Psoas muscle (tissue), 8 donors: ENCODE results near the gene TMEM190. TPM values are rescaled to one million over a fixed set of nuclear protein-coding genes. Genes with fewer than 3 reads are reported as not detected.

Source experiments
- ATAC-seq, 4 donors: fragments of 200-7000 bp; cut with Tn5 transposase; one replicate each; pipeline ENCODE4 v1.9.1; 2020; ENCODE audit warnings: moderate library complexity in 3 of 4, mild to moderate bottlenecking in 2 of 4
- DNase-seq, 2 donors: peaks; one replicate each; pipeline ENCODE4 v3.0.0-alpha.2; 2020
- H3K27ac ChIP-seq: fragments of 200-600 bp; one replicate; pipeline ENCODE4 v1.8.0; 2022
- H3K27me3 ChIP-seq, 3 donors: fragments of 200-600 bp in 1 of 3; one replicate each; pipeline versions ENCODE4 v1.6.1 to v1.8.0; 2013 to 2022; ENCODE audit warnings: low read length in 2 of 3, mild to moderate bottlenecking in 2 of 3, moderate library complexity in 1 of 3; ENCODE audit not compliant: insufficient read depth in 3 of 3
- H3K36me3 ChIP-seq, 2 donors: fragments of 200-600 bp in 1 of 2; one replicate each; pipeline versions ENCODE4 v1.6.1 to v1.8.0; 2013 to 2022; ENCODE audit warnings: low read depth in 1 of 2, mild to moderate bottlenecking in 1 of 2, moderate library complexity in 1 of 2; ENCODE audit not compliant: insufficient read depth in 1 of 2
- H3K4me1 ChIP-seq: fragments of 200-600 bp; one replicate; pipeline ENCODE4 v1.8.0; 2022
- H3K4me3 ChIP-seq: fragments of 200-600 bp; one replicate; pipeline ENCODE4 v1.8.0; 2022; ENCODE audit warnings: mild to moderate bottlenecking
- H3K9me3 ChIP-seq: fragments of 200-600 bp; one replicate; pipeline ENCODE4 v1.8.0; 2022
- CTCF ChIP-seq: fragments of 200-600 bp; IDR thresholded peaks from one replicate; pipeline ENCODE4 v1.8.0; 2022; ENCODE audit warnings: antibody characterized with exemption
- WGBS, 3 donors: extraction: QIAGEN DNeasy Blood & Tissue Kit; methylation state at CpG; one replicate each; pipeline versions ENCODE4 v1.1.6 to v1.1.7; 2013; 5-methylcytosine and 5-hydroxymethylcytosine counted together
- intact Hi-C, 2 donors: fragments of 100-400 bp; cut with DNase I; formaldehyde crosslinking; loops; one replicate each; pipeline versions ENCODE4 v1.11.0 to v1.14.2; 2022
- polyA plus RNA-seq, 3 donors: library from polyadenylated mRNA; stranded (reverse); fragments of 200-250 nt; gene quantifications; one replicate each; pipeline ENCODE4 v1.2.3, GENCODE V29; 2013
- total RNA-seq, 4 donors: library from RNA; stranded (reverse); fragmentation: NEBNext Ultra II Directional in 2 of 4; extraction: Animal tissue kit (Norgen Biotek cat#: 25700) in 2 of 4; gene quantifications; one replicate each; pipeline versions ENCODE4 v1.2.1 to v1.2.4, GENCODE V29; 2021 to 2023
- donor health status: healthy with polysubstance abuse.
- donor health status: DM: no; HTN: no; CAD: no; lungs with moderate emphysema.
- donor health status: Bipolar disorder and iron deficiency.
- donor health status: healthy.
- donor health status: DM: yes; HTN: yes; CAD: no.
- donor health status: DM: no; HTN: no; CAD: no.
- donor health status: DM: no; HTN: no; CAD: no.
- donor health status: DM: yes; HTN: yes; CAD: no.

TMEM190 gene
- total and polyA plus RNA-seq, 7 donors, result not detected

- intact Hi-C loops, result no loop called here
- Histone ChIP-seq H3K27me3 (peaks cover 0 to 61% (median 33%) of the 10 kb centered on the region in 3 donors), H3K4me3 (peak overlapping the region; percentile 28), H3K36me3 (no peaks in the 10 kb centered on the region), H3K4me1 (no peaks in the 10 kb centered on the region), H3K9me3 (no peaks in the 10 kb centered on the region), H3K27ac (no peak overlapping the region)
- WGBS, 3 donors, result 1 to 2% (median 1%) methylated on average over 21 to 59 of the region's 59 CpGs
- no peak for ATAC-seq
- DNase-seq, result no peak
- TF ChIP-seq CTCF, result no peak
These were observed 6.8 kb upstream of the TMEM190 start for GRCh38 chr19:55369653-55370304.

- intact Hi-C loops, result no loop called here
- Histone ChIP-seq H3K27ac (no peak within 1 kb of the TSS), H3K4me3 (peak within 1 kb of the TSS; percentile 28), H3K36me3 (no peaks in the 10 kb centered on the region), H3K9me3 (no peaks in the 10 kb centered on the region), H3K27me3 (peaks cover 0 to 63% (median 36%) of the 10 kb centered on the region in 3 donors), H3K4me1 (no peaks in the 10 kb centered on the region)
- no peak for ATAC-seq
- no peak for TF ChIP-seq CTCF
- WGBS, 3 donors, result 3 to 9% (median 8%) methylated on average over 22 to 32 of the region's 32 CpGs
- DNase-seq, result no peak
These were observed 6.2 kb upstream of the TMEM190 start, which contains the start of gene IL11 for GRCh38 chr19:55370305-55370988. Gene IL11 (minus strand): TSS chr19:55370463. CDS start chr19:55370310, 153 bp downstream.

GRCh38 chr19:55372316-55373081, 4.1 kb upstream of the TMEM190 start:
- Histone ChIP-seq H3K4me1 (no peaks in the 10 kb centered on the region), H3K27ac (no peak overlapping the region), H3K4me3 (no peak overlapping the region), H3K9me3 (no peaks in the 10 kb centered on the region), H3K36me3 (no peaks in the 10 kb centered on the region), H3K27me3 (peaks cover 0 to 80% (median 45%) of the 10 kb centered on the region in 3 donors)
- no peak for TF ChIP-seq CTCF
- no peak for DNase-seq
- ATAC-seq, result no peak
- WGBS, 3 donors, result 35 to 42% (median 36%) methylated on average over 20 to 24 of the region's 24 CpGs
- intact Hi-C loops, result no loop called here

- DNase-seq (no peak), ATAC-seq (no peak)
- WGBS, 3 donors, result 57 to 66% (median 64%) methylated on average over 8 to 9 of the region's 9 CpGs
- intact Hi-C loops, result no loop called here
- TF ChIP-seq CTCF, result no peak
- Histone ChIP-seq H3K4me1 (no peaks in the 10 kb centered on the region), H3K4me3 (no peak overlapping the region), H3K36me3 (no peaks in the 10 kb centered on the region), H3K9me3 (no peaks in the 10 kb centered on the region), H3K27me3 (peaks cover 0 to 79% (median 40%) of the 10 kb centered on the region in 3 donors), H3K27ac (no peak overlapping the region)
These were observed 3.2 kb upstream of the TMEM190 start for GRCh38 chr19:55373306-55373992.
